ENCODE measurements around the gene ARSG. TPM values are rescaled to one million over a fixed set of nuclear protein-coding genes. Genes with fewer than 3 reads are reported as not detected.
"Not testable (repeated sequence)": the region's sequence is repeated elsewhere in the genome, so short reads cannot be mapped to it uniquely, and the experiment has no call there.

Gene ARSG
- total RNA-seq, 4 donors from 2014 or later = 9.1 to 28.3 (median 18.1) TPM

- DNase-seq = peak; percentile 11 to 15
- H3K36me3 ChIP-seq; H3K9me3 ChIP-seq; H3K4me3 ChIP-seq (replicated peaks in 1 of 3); H3K27me3 ChIP-seq: not testable (repeated sequence)
- intact Hi-C loops (cut with DNase I) = loop anchor here (5.0 kb wide), 2 partner anchors 174 to 199 kb away; no protein-coding TSS in a partner anchor
- peak in 5 of 6 experiments; percentile 12 to 77 (median 49) for TF ChIP-seq CTCF (IDR thresholded peaks at IDR 0.05)
- H3K4me1 ChIP-seq = peaks cover 9 to 14% of the 10 kb centered on the region in 2 donors
- H3K27ac ChIP-seq = peak overlapping the region in 1 of 3 donors; percentile 21
- WGBS, 2 donors = 10 to 11% methylated on average over 9 of the region's 9 CpGs
Measured at GRCh38 chr17:68263101-68263681, 28.1 kb upstream of the ARSG start.

DNA sequence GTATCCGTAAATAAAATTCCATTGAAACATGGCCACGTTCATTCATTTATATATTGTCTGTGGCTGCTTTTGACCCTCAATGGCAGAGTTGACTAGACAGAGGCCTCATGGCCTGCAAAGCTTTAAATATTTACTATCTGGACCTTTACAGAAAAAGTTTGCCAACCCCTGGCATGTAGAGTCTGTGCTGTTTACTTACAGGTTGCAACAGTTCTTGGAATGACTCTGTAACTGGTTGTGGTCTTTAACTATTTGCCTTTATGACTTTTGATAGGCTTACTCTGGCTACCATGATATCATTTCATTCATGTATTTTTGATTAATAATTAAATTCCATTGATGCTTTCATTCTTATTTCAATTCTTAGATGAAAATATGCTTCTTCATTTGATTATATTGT, 25.5 kb upstream of the ARSG start:
- H3K27me3 ChIP-seq; H3K4me3 ChIP-seq (replicated peaks in 1 of 3); H3K27ac ChIP-seq; H3K4me1 ChIP-seq; intact Hi-C loops (cut with DNase I); DNase-seq; H3K36me3 ChIP-seq; H3K9me3 ChIP-seq: not testable (repeated sequence)
- WGBS, 2 donors = 94 to 97% methylated on average over 2 of the region's 2 CpGs

DNA sequence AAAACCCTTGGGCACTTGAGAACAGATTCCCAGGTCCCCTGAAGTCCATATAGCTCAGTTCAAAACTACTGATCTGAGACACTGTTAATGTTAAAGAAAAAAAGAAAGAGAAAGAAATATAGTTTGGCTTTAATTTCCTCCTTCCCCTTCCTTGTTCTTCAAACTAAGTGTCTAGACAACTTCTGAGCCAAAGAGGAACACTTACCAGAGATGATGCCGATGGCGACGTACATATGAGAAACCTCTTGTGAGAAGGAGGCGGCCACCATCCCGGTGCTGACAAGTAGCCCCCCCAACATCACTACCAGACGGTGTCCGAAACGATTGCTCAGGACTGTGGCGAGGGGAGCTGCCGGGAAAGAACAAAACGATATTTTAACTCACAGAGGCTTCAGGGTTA, 17.6 kb upstream of the ARSG start:
- Histone ChIP-seq H3K27me3 (no peaks in the 10 kb centered on the region), H3K36me3 (no peaks in the 10 kb centered on the region), H3K9me3 (no peaks in the 10 kb centered on the region), H3K27ac (no peak overlapping the region), H3K4me1 (no peaks in the 10 kb centered on the region), H3K4me3 (replicated peaks in 1 of 3) (no peak overlapping the region)
- intact Hi-C loops (cut with DNase I) = no loop called here
- DNase-seq = no peak
- WGBS, 2 donors = 80 to 86% methylated on average over 11 of the region's 11 CpGs
- no peak for TF ChIP-seq CTCF (IDR thresholded peaks at IDR 0.05)
- no peak for TF ChIP-seq POLR2A (IDR thresholded peaks at IDR 0.05)

GRCh38 chr17:68276339-68276738, 15.0 kb upstream of the ARSG start:
- H3K36me3 ChIP-seq; intact Hi-C loops (cut with DNase I); H3K9me3 ChIP-seq; H3K27me3 ChIP-seq; H3K27ac ChIP-seq; DNase-seq; H3K4me1 ChIP-seq; H3K4me3 ChIP-seq (replicated peaks in 1 of 3): not testable (repeated sequence)
- 96 to 99% methylated on average over 3 of the region's 3 CpGs for WGBS, 2 donors

- DNase-seq = no peak
- TF ChIP-seq CTCF (IDR thresholded peaks at IDR 0.05) (no peak), POLR2A (IDR thresholded peaks at IDR 0.05) (no peak)
- 98% methylated on average over 5 of the region's 5 CpGs for WGBS, 2 donors
- Histone ChIP-seq H3K4me3 (replicated peaks in 1 of 3) (no peak overlapping the region), H3K27me3 (no peaks in the 10 kb centered on the region), H3K4me1 (no peaks in the 10 kb centered on the region), H3K36me3 (no peaks in the 10 kb centered on the region), H3K27ac (no peak overlapping the region), H3K9me3 (no peaks in the 10 kb centered on the region)
- intact Hi-C loops (cut with DNase I) = no loop called here
Measured at GRCh38 chr17:68277807-68278206, 13.5 kb upstream of the ARSG start.

DNA sequence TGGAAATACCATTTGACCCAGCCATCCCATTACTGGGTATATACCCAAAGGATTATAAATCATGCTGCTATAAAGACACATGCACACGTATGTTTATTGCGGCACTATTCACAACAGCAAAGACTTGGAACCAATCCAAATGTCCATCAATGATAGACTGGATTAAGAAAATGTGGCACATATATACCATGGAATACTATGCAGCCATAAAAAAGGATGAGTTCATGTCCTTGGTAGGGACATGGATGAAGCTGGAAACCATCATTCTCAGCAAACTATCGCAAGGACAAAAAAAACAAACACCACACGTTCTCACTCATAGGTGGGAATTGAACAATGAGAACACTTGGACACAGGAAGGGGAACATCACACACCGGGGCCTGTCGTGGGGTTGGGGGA, 9.3 kb upstream of the ARSG start:
- H3K27ac ChIP-seq; intact Hi-C loops (cut with DNase I); H3K36me3 ChIP-seq; DNase-seq; H3K4me3 ChIP-seq (replicated peaks in 1 of 3); H3K9me3 ChIP-seq; H3K4me1 ChIP-seq; H3K27me3 ChIP-seq: not testable (repeated sequence)
- WGBS, 2 donors = 70 to 89% methylated on average over 4 to 6 of the region's 6 CpGs

DNA sequence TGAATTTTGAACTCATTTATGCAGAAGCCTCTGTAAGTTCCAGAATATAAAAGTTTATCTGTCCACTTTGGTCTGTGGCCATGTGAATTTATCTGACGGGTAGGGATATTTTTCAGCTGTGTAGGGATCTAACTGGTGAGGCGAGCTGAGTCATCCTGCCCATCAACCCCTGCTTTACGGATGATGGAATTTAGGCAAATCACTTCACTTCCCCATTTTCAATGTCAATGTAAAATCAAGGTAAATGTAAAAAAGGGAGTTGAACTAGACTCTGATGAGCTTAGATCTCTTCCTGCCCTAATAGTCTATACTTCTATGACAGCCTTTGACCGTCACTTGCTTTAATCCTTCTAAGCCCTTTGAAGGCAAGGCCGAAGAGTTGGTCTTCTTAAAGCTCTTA, 2.9 kb upstream of the ARSG start:
- Histone ChIP-seq H3K27me3 (no peaks in the 10 kb centered on the region), H3K4me1 (peaks cover 3 to 8% of the 10 kb centered on the region in 2 donors), H3K9me3 (no peaks in the 10 kb centered on the region), H3K4me3 (replicated peaks in 1 of 3) (no peak overlapping the region), H3K36me3 (no peaks in the 10 kb centered on the region), H3K27ac (no peak overlapping the region)
- no peak for DNase-seq
- TF ChIP-seq POLR2A (IDR thresholded peaks at IDR 0.05) (no peak), CTCF (IDR thresholded peaks at IDR 0.05) (no peak)
- intact Hi-C loops (cut with DNase I) = no loop called here
- 93 to 94% methylated on average over 5 of the region's 5 CpGs for WGBS, 2 donors
